Chondrocyte (in vitro differentiated cells): ENCODE measurements around the gene ATAD3A. TPM values are rescaled to one million over a fixed set of nuclear protein-coding genes. Genes with fewer than 3 reads are reported as not detected.

ENCODE experiments used
- DNase-seq: peaks from one replicate; pipeline ENCODE4 v3.0.0; 2021; ENCODE audit warnings: mixed read lengths, low spot score
- H3K27ac Mint-ChIP-seq: one replicate; pipeline ENCODE4 v1.8.0; 2021; ENCODE audit warnings: mild to moderate bottlenecking, moderate library complexity, mixed read lengths; ENCODE audit not compliant: unreplicated experiment
- H3K27me3 Mint-ChIP-seq: 2 replicates; pipeline ENCODE4 v1.8.0; 2021; ENCODE audit warnings: low read depth, mixed read lengths
- H3K36me3 Mint-ChIP-seq: 2 replicates; pipeline ENCODE4 v1.8.0; 2021; ENCODE audit warnings: low read depth, mixed read lengths
- H3K4me1 Mint-ChIP-seq: 2 replicates; pipeline ENCODE4 v1.8.0; 2021; ENCODE audit warnings: low read depth, mild to moderate bottlenecking, mixed read lengths
- H3K4me3 Mint-ChIP-seq: one replicate; pipeline ENCODE4 v1.8.0; 2021; ENCODE audit warnings: mild to moderate bottlenecking, moderate library complexity, mixed read lengths; ENCODE audit not compliant: unreplicated experiment
- H3K9me3 Mint-ChIP-seq: 2 replicates; pipeline ENCODE4 v1.8.0; 2021; ENCODE audit warnings: low read depth, mixed read lengths
- total RNA-seq: library from RNA; stranded (reverse); gene quantifications from 3 replicates; pipeline ENCODE4 v1.2.1, GENCODE V29; 2021
- TF ChIP-seq, protein P1 (sequence below): fragments of 200-600 bp; sonication (generic); IDR thresholded peaks from 2 replicates; pipeline ENCODE4 v1.5.0; 2021; ENCODE audit warnings: antibody characterized with exemption, mild to moderate bottlenecking, moderate library complexity

ATAD3A gene
- total RNA-seq, 1 donor from 2014 or later: 34.6 TPM

DNA sequence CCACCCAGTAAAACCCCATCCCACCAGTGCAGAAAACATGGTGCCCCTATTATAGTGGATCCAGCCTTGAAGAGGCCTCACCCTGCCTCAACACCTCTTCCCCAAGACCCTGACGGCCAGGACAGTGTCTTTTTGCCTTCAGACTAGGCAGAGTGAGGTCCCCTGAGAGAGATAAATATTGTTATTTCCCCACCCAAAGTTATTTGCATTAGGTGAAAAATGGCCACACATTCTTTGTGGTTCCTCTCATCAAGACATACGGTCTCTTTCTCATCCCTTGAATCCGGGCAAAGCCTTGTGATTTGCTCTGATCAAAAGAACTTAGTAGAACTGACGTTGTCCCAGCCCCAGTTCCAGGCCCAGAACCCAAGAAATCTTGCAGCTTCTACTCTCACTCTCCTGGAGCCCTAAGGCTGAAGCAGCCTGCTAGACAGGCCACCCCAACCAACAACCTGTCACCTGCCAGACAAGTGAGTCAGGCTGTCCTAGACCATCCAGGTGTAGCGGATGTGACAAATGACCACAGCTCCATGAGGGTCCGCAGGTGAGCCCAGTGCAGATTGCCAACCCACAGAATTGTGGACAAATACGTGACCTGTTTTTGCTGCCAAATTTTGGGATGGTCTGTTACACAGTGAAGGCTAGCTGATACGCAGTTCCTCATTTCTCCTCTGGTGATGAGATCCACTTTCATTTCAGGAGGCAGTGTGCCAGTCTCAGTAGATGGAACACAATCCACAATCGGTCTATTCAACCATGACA, 70.8 kb downstream of the ATAD3A start:
- H3K27me3 Mint-ChIP-seq: peaks cover 20% of the 10 kb centered on the region
- peaks cover 4% of the 10 kb centered on the region for H3K4me1 Mint-ChIP-seq
- TF ChIP-seq, protein P1, sequence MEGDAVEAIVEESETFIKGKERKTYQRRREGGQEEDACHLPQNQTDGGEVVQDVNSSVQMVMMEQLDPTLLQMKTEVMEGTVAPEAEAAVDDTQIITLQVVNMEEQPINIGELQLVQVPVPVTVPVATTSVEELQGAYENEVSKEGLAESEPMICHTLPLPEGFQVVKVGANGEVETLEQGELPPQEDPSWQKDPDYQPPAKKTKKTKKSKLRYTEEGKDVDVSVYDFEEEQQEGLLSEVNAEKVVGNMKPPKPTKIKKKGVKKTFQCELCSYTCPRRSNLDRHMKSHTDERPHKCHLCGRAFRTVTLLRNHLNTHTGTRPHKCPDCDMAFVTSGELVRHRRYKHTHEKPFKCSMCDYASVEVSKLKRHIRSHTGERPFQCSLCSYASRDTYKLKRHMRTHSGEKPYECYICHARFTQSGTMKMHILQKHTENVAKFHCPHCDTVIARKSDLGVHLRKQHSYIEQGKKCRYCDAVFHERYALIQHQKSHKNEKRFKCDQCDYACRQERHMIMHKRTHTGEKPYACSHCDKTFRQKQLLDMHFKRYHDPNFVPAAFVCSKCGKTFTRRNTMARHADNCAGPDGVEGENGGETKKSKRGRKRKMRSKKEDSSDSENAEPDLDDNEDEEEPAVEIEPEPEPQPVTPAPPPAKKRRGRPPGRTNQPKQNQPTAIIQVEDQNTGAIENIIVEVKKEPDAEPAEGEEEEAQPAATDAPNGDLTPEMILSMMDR: no peak
- H3K36me3 Mint-ChIP-seq: no peaks in the 10 kb centered on the region
- H3K27ac Mint-ChIP-seq: no peak overlapping the region
- DNase-seq: no peak
- H3K9me3 Mint-ChIP-seq: no peaks in the 10 kb centered on the region
- no peak overlapping the region for H3K4me3 Mint-ChIP-seq

DNA sequence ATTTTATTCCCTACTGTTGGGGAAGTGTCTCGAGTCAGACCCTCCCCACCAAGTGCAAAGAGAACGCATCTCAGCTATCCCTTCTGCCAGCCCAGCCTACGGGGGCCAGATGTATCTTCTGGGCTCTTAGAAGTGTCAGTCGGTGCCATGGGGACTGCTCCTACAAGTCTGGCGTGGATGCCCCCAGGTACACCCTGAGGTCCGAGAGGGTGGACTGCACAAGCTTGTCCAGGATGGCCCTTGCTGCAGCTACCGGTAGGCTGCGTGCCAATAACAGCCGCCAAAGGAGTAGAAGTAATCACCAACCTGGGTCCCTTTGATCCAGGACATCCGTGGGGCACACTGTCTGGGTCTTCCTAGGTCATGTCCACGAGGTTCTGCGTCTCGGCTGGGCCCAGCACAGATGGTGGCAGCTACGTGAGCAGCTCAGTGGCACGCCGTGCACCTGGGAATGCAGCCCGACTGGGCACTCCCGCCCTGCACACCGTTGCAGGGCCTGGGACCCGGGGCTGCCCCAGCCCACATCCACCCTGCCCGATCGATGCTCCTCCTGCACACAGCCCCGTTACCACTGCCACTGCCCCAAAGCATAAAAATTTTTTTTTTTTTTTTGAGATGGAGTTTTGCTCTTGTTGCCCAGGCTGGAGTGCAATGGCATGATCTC, 71.5 kb downstream of the ATAD3A start:
- H3K27ac Mint-ChIP-seq: no peak overlapping the region
- H3K27me3 Mint-ChIP-seq: peaks cover 20% of the 10 kb centered on the region

More for the DNA sequence above, 71.5 kb downstream of the ATAD3A start:
- Mint-ChIP-seq H3K9me3 (no peaks in the 10 kb centered on the region), H3K36me3 (no peaks in the 10 kb centered on the region), H3K4me3 (no peak overlapping the region), H3K4me1 (peaks cover 4% of the 10 kb centered on the region)
- TF ChIP-seq, protein P1: no peak
- no peak for DNase-seq

Other genes with a start within 250 kb of the ATAD3A start
- 49.2 to 57.5 TPM (median 52.0 TPM) in 3 replicates for gene UBE2J2, start 238.3 kb upstream of the ATAD3A start, total RNA-seq
- 6.6 to 7.4 TPM (median 6.7 TPM) in 3 replicates for gene SCNN1D, start 231.7 kb upstream of the ATAD3A start, total RNA-seq
- 51.9 to 77.5 TPM (median 57.5 TPM) in 3 replicates for gene ACAP3, start 204.2 kb upstream of the ATAD3A start, total RNA-seq
- 21.6 to 22.3 TPM (median 22.1 TPM) in 3 replicates for gene PUSL1, start 203.6 kb upstream of the ATAD3A start, total RNA-seq
- 67.3 to 87.0 TPM (median 73.8 TPM) in 3 replicates for gene INTS11, start 187.5 kb upstream of the ATAD3A start, total RNA-seq
- gene CPTP, start 187.4 kb upstream of the ATAD3A start, total RNA-seq: 19.4 to 23.3 TPM (median 23.1 TPM) in 3 replicates
- gene TAS1R3, start 180.9 kb upstream of the ATAD3A start, total RNA-seq: 0.28 to 0.68 TPM (median 0.37 TPM) in 3 replicates
- 59.6 to 66.5 TPM (median 59.9 TPM) in 3 replicates for gene DVL1, start 162.7 kb upstream of the ATAD3A start, total RNA-seq
- gene MXRA8, start 153.6 kb upstream of the ATAD3A start, total RNA-seq: 154 to 238 TPM (median 158 TPM) in 3 replicates
- gene AURKAIP1, start 137.0 kb upstream of the ATAD3A start, total RNA-seq: 86.8 to 128 TPM (median 89.0 TPM) in 3 replicates
- gene CCNL2, start 112.8 kb upstream of the ATAD3A start, total RNA-seq: 153 to 176 TPM (median 161 TPM) in 3 replicates
- 69.2 to 95.3 TPM (median 75.7 TPM) in 3 replicates for gene MRPL20, start 104.9 kb upstream of the ATAD3A start, total RNA-seq
- gene ANKRD65, start 90.9 kb upstream of the ATAD3A start, total RNA-seq: not detected in 3 replicates
- 12.5 to 27.2 TPM (median 24.3 TPM) in 3 replicates for gene VWA1, start 76.5 kb upstream of the ATAD3A start, total RNA-seq
- gene ATAD3C, start 62.5 kb upstream of the ATAD3A start, total RNA-seq: 0.75 to 1.4 TPM (median 1.3 TPM) in 3 replicates
- gene ATAD3B, start 40.4 kb upstream of the ATAD3A start, total RNA-seq: 24.3 to 31.9 TPM (median 24.7 TPM) in 3 replicates
- gene TMEM240, start 28.5 kb downstream of the ATAD3A start, total RNA-seq: 3.6 to 6.1 TPM (median 5.8 TPM) in 3 replicates
- 99.7 to 129 TPM (median 100 TPM) in 3 replicates for gene SSU72, start 62.7 kb downstream of the ATAD3A start, total RNA-seq
- gene FNDC10, start 88.0 kb downstream of the ATAD3A start, total RNA-seq: 23.3 to 32.6 TPM (median 24.8 TPM) in 3 replicates
- 73.8 to 86.7 TPM (median 76.4 TPM) in 3 replicates for gene MIB2, start 103.3 kb downstream of the ATAD3A start, total RNA-seq
- 18.3 to 71.4 TPM (median 68.7 TPM) in 3 replicates for gene MMP23B, start 120.0 kb downstream of the ATAD3A start, total RNA-seq
- gene CDK11B, start 146.8 kb downstream of the ATAD3A start, total RNA-seq: 21.1 to 24.2 TPM (median 21.8 TPM) in 3 replicates
- 50.9 to 52.2 TPM (median 51.6 TPM) in 3 replicates for gene SLC35E2B, start 180.6 kb downstream of the ATAD3A start, total RNA-seq
- gene CDK11A, start 212.2 kb downstream of the ATAD3A start, total RNA-seq: 23.8 to 37.8 TPM (median 26.0 TPM) in 3 replicates